NCI-H1694 treated with DMSO at 0.1 percent for 48 hours (cell line): ENCODE results near the gene GREB1L.
"Not testable (repeated sequence)": the region's sequence is repeated elsewhere in the genome, so short reads cannot be mapped to it uniquely, and the experiment has no call there.

Experiments used
- DNase-seq: peaks from one replicate; lab custom pipeline; 2025; lab: John Stamatoyannopoulos, UW

Gene GREB1L

DNA sequence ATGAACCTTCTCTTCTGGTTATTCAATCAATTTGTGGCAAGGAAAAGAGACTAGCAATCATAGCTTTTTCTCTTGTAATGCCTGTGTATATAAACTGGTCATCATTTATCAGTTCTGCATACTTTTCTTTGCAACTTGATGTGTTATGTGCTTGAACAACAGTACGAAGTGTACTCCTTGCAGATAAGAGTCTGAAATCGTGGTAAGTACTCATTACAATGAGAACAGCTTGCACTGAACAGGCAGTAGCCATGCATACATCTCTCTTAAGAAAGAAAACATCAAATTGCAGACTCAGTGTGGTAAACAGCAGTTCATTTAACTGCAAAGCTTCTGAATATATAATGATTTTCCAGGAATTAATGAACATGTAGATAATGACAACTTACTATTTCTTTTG is 64.3 kb downstream of the GREB1L start:
- DNase-seq: no peak

GRCh38 chr18:21307578-21307977 is 65.5 kb downstream of the GREB1L start:
- no peak for DNase-seq

DNA sequence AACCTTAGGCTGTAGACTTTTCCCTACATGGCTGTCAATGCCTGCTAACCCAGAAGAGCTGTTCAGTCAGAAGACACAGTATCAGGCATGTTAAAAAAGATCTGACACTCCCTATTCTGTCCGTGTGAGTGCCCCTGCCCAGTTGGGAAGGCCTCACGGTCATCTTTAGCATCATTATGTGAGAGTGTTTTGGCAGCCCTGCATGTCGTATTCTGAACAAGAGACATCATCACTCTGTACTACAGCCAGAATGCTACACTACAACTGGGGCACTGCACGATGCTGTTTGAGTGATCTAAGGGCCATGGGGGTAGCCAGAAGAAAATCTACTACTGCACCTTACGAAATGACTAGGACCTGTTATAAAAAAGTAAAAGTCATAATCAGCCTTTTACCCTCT is 67.2 kb downstream of the GREB1L start:
- DNase-seq: no peak

DNA sequence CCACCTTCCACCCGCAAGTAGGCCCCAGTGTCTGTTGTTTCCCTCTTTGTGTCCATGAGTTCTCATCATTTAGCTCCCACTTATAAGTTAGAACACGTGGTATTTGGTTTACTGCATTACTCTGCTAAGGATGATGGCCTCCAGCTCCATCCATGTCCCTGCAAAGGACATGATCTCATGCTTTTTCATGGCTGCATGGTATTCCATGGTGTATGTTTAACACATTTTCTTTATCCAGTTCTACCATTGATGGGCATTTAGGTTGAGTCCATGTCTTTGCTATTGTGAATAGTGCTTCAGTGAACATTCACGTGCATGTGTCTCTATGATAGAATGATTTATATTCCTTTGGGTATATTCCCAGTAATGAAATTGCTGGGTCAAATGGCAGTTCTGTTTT is 69.9 kb downstream of the GREB1L start:
- DNase-seq: not testable (repeated sequence)

GRCh38 chr18:21313576-21313975 is 71.5 kb downstream of the GREB1L start:
- DNase-seq: no peak

GRCh38 chr18:21314724-21315123 is 72.7 kb downstream of the GREB1L start:
- DNase-seq: no peak

DNA sequence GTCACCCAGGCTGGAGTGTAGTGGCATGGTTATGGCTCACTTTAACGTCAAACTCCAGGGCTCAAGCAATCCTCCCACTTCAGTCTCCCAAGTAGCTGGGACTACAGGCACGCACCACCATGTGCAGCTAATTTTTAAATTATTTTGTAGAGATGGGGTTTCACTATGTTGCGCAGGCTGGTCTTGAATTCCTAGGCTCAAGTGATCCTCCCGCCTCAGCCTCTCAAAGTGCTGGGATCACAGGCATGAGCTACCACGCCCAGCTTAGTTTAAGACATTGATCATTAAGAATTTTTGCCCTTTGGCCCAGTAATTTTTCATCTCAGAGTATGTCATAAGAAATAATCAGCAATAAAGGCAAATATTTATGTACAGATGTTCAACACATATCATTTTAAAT is 73.1 kb downstream of the GREB1L start:
- DNase-seq: not testable (repeated sequence)

GRCh38 chr18:21315741-21316197 is 73.7 kb downstream of the GREB1L start:
- no peak for DNase-seq

DNA sequence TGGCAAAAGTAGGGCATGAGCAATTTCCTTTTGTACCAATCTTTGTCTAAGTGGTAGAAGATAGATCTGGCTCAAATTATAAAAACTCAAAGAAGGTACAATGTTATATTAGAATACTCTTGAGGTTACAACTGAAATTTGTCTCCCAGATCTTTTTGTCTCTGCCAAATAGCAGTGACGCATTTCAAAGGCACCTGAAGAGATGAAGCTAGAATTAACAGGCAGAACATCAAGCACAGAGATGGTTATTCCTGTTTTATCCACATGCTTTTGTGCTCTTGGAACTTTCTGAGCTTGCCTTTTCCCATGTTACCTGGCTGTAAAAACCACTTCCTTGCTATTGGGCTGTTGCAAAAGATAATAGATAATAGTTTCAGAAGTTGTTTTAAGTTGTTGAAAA is 74.3 kb downstream of the GREB1L start:
- DNase-seq: no peak

DNA sequence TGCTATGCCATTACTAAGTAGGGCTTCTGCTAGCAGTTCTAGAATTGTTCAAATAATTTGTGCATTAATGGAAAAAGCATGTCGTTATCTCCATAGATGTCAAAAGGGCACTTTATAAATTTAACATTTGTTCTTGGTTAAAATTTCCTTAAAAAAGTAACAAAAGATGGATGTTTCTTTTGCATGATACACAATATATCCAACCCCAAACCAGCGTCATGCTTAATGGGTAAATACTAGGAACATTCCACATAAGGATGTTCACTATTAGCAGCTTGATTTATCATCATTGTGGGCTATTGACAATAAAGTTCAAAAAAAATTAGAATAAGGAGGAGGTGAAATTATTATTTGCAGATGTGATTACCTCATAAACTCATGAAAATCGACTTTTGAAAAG is 79.7 kb downstream of the GREB1L start:
- no peak for DNase-seq

DNA sequence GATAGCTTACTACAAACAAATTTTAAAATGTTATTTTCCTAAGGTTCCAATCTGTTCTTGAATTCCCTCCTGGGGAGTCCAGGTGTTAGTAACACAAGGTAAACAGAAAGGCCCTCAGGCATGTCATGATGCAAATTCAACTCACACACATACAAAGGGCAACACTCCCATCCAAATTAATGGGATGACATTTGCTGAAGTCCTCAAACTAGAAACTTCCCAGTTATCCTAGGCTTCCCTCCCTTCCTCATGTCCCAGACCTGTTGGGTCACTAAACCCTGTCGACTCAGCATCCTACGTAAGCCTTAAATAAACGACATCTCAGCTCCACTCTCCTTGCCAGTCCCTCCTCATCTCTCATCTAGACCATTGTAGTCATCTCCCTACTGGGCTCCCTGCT is 85.1 kb downstream of the GREB1L start:
- no peak for DNase-seq

DNA sequence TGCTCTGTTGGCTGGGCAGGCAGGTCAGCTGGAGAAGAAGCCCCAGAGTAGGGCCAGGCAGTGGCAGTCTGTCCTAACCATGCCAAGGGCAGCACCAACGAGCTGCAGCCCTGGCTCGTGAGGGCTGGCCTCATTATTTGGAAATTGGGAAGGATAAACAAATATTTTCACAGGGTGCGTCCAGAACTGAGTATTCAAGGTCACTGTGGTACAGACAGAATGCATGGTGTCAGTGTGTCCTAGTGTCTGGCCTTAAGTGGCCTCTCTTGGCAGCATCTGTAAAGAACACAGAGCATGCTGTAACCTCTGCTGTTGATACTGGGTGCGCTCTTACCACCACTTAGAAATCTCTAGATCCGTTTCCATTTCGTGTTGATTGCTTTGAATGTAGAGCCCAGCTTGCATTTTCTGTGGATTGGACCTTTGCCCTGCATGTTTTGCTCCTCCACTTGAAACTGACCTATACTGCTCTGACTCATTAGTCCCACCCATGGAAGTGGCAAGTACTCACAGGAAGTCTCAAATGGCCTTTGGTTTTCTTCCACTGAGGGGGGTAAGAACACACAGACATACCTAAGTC is 88.2 kb downstream of the GREB1L start:
- DNase-seq: no peak

GRCh38 chr18:21331065-21331464 is 89.0 kb downstream of the GREB1L start:
- DNase-seq: no peak

DNA sequence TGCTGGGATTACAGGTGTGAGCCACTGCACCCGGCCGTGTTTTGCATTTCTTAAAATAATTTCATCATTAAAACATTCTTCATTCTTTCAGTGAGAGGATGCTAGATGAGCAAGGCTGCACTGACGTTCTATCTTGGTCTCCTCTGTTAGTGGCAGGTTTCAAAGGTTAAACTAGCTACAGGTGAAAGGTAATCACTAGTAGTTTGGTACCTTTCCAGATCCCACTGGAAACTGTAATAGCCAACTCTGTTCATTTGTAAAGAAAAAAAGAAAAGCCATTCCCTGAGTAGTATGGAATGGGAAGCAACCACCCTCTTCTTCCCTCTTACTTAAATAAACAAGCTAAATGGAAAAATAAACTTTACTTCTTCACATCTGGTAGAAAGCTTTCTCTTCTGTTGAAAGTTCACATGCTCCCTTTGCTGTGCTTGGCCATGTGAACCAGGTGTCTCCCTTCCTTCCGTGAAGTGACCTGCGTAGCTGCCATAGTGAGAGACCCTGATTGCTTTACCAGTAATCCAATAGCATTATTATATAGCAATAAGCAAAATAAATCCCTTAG is 94.0 kb downstream of the GREB1L start:
- no peak for DNase-seq

DNA sequence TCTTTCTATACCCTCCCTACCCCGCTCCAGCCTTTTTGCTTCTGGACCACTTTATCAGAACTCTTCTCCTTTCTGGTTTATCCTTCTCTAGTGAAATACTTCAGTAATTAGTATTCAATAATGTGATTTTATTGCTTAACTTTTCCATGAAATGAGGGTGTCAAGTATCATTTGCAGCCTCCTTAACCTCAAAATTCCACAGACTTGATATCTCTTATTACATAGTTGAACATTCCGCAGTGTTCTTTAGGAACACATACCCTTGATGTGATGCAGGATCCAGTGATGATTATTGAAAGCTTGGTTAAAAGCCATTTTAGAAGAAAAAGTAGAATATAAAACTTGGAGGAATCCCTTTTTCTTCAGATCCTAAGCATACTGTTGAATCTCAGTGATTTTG is 94.8 kb downstream of the GREB1L start:
- DNase-seq: no peak

DNA sequence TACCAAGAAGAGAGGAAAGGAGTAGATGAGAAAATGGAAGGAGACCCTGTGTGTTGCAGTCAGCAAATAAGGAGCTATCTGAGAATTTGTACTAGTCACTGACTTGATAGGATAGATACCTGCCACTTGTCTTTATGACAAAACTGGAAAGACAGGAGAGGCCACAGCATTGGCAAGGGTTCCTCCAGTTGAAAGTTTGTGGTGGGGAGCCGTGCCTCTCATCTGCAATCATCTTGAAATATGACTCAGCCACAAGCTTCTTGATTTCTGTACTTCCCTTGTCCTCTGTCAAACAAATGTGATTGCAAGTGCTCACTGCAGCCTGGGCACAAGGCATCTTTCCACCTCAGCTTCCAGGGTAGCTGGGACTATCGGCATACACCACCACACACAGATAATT is 99.1 kb downstream of the GREB1L start:
- no peak for DNase-seq

GRCh38 chr18:21342372-21342771 is 100.3 kb downstream of the GREB1L start:
- DNase-seq: no peak

- no peak for DNase-seq
These were observed 102.8 kb downstream of the GREB1L start for GRCh38 chr18:21344860-21345259.

GRCh38 chr18:21345840-21346239 is 103.8 kb downstream of the GREB1L start:
- no peak for DNase-seq

DNA sequence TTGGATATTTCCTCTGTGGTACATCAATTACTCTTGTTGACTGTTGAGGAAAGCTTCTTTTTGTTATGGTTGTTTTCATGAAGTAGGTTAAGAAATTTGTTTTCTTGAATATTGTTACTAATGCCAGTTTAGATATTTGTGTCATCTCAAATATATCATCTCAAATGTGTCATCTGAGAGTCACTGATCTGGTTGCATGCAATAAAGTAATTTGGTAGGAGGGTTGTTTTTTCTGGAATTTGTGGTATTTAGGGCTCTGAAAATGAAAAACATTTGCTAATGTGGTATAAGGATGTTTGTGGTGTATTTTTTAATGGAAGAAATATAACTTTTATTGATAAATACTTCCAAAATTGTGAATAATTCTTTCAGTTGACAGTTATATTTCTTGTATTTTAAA is 117.7 kb downstream of the GREB1L start:
- no peak for DNase-seq

GRCh38 chr18:21361307-21361880 is 119.4 kb downstream of the GREB1L start:
- DNase-seq: no peak

DNA sequence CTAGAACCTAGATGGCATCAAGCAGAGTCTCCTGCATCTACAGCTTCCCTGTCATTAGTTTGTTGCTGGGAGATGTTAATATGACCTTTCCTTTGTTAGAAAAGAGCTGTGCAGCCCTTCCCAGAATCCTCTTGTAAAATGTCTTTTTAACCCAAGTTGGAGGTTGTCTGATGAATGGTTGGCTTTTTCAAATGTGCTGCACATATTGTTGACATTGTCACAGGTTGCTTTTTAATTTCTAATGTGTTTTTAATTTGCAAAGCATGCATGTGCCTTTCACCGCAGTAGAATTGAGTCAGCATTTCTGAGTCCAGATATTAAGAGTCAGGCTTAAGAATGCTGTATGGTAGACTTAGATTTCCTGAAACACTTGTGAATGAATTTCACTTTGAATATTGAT is 120.8 kb downstream of the GREB1L start:
- no peak for DNase-seq

- DNase-seq: no peak
These were observed 121.3 kb downstream of the GREB1L start for GRCh38 chr18:21363348-21363747.

DNA sequence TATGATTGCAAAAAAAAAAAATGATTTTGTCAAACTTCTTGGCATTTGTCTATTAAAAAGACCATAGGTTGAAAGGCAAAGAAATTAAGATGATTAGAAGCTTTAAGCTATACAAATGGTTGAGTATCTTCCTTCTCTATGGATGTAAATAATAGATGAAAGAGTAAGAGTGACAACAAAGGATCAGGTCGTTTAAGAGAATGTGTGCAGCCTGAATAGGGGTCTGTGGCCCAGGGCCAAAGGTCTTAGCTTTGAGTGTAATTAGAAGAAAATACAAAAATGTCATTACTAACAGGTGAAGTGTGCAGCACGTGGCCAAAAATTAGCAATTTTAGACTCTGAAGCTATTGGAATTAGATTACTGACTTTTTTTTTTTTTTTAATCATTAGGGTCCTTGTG is 122.4 kb downstream of the GREB1L start:
- DNase-seq: no peak
